ENCODE measurements around the gene LMF1. TPM values are rescaled to one million over a fixed set of nuclear protein-coding genes. Genes with fewer than 3 reads are reported as not detected.

The LMF1 gene
- total and polyA plus RNA-seq, 8 donors = 7.6 to 121 (median 15.8) TPM

DNA sequence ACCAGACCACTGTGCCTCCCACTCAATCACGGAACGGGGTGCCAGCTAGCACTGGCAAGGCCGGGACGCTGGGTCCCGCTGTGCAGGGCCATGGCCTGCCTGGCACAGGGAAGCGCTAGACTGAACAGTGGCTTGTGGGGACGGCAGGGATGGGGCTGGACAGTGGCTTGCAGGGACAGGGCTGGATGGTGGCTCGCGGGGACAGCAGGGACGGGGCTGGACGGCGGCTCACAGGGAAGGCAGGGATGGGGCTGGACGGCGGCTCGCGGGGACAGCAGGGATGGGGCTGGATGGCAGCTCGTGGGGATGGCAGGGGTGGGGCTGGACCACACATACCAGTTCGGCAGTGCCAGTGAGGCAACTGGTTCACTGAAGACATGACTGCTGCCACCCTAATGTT, 32.6 kb downstream of the LMF1 start:
- 84 to 94% (median 90%) methylated on average over 16 to 18 of the region's 18 CpGs for WGBS, 5 donors
- no peaks in the 10 kb centered on the region for H3K4me1 ChIP-seq
- no peaks in the 10 kb centered on the region for H3K27me3 ChIP-seq
- TF ChIP-seq, protein P1, sequence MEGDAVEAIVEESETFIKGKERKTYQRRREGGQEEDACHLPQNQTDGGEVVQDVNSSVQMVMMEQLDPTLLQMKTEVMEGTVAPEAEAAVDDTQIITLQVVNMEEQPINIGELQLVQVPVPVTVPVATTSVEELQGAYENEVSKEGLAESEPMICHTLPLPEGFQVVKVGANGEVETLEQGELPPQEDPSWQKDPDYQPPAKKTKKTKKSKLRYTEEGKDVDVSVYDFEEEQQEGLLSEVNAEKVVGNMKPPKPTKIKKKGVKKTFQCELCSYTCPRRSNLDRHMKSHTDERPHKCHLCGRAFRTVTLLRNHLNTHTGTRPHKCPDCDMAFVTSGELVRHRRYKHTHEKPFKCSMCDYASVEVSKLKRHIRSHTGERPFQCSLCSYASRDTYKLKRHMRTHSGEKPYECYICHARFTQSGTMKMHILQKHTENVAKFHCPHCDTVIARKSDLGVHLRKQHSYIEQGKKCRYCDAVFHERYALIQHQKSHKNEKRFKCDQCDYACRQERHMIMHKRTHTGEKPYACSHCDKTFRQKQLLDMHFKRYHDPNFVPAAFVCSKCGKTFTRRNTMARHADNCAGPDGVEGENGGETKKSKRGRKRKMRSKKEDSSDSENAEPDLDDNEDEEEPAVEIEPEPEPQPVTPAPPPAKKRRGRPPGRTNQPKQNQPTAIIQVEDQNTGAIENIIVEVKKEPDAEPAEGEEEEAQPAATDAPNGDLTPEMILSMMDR (IDR thresholded peaks at IDR 0.05) = no peak
- TF ChIP-seq POLR2AphosphoS5 (IDR thresholded peaks at IDR 0.05) (no peak), POLR2A (IDR thresholded peaks at IDR 0.05) (no peak), EP300 (IDR thresholded peaks at IDR 0.05) (no peak)
- no peak overlapping the region for H3K27ac ChIP-seq
- H3K9me3 ChIP-seq = peaks cover 0 to 22% (median 15%) of the 10 kb centered on the region in 4 donors
- H3K4me3 ChIP-seq = no peak overlapping the region
- intact Hi-C loops (cut with DNase I; ENCODE audit: low total_unique reads) = no loop called here
- peaks cover 0 to 75% (median 59%) of the 10 kb centered on the region in 4 donors for H3K36me3 ChIP-seq
- no peak for DNase-seq

DNA sequence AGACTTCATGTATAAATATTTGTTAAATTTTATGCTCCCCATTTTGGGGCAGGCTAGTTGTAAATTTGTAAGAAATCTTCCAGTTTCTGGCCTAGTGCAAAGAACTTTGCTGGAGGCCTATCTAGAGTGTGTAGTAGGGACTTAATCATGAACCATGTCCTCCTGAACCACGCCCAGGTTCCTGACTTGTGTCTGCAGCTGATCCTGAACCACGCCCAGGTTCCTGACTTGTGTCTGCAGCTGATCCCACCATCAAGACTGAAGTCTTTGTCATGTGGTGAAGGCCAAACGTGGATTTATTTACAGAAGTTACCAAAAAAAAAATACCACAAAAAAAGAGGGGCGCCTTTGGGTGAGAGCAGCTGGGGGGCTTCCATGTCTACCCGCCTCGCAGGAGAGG, 33.1 kb downstream of the LMF1 start:
- Histone ChIP-seq H3K27ac (no peak overlapping the region), H3K9me3 (peaks cover 0 to 18% (median 14%) of the 10 kb centered on the region in 4 donors), H3K4me1 (no peaks in the 10 kb centered on the region), H3K4me3 (no peak overlapping the region), H3K27me3 (no peaks in the 10 kb centered on the region), H3K36me3 (peaks cover 0 to 77% (median 62%) of the 10 kb centered on the region in 4 donors)
- DNase-seq = no peak
- 79 to 84% (median 81%) methylated on average over 4 to 6 of the region's 6 CpGs for WGBS, 5 donors
- intact Hi-C loops (cut with DNase I; ENCODE audit: low total_unique reads) = no loop called here
- TF ChIP-seq POLR2AphosphoS5 (IDR thresholded peaks at IDR 0.05) (no peak), EP300 (IDR thresholded peaks at IDR 0.05) (no peak)

DNA sequence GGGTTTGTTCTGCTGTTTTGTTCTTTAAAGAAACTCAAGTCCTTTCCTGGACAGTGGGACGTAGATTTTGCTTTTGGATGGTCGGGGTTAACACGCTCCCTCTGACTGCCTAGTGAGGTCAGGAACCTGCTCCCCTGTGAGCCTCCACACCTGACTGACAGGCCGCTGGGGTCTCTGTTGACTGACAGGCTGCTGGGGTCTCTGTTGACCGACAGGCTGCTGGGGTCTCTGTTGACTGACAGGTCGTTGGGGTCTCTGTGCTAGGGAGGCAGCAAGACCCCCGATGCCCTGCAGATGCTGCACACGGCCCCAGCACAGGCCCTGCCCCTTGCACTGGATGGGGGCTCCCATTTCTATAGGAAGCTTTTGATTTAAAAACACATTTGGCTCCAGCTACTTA, 33.5 kb downstream of the LMF1 start:
- no peak overlapping the region for H3K27ac ChIP-seq
- no peaks in the 10 kb centered on the region for H3K4me1 ChIP-seq
- TF ChIP-seq POLR2A (IDR thresholded peaks at IDR 0.05) = no peak
- TF ChIP-seq, protein P1 (IDR thresholded peaks at IDR 0.05) = no peak
- TF ChIP-seq EP300 (IDR thresholded peaks at IDR 0.05) = no peak
- TF ChIP-seq POLR2AphosphoS5 (IDR thresholded peaks at IDR 0.05) = no peak
- no peak for DNase-seq
- 59 to 88% (median 82%) methylated on average over 6 to 8 of the region's 8 CpGs for WGBS, 5 donors
- H3K36me3 ChIP-seq = peaks cover 0 to 77% (median 63%) of the 10 kb centered on the region in 4 donors
- H3K27me3 ChIP-seq = no peaks in the 10 kb centered on the region
- intact Hi-C loops (cut with DNase I; ENCODE audit: low total_unique reads) = no loop called here
- peaks cover 0 to 14% (median 10%) of the 10 kb centered on the region in 4 donors for H3K9me3 ChIP-seq
- no peak overlapping the region for H3K4me3 ChIP-seq

DNA sequence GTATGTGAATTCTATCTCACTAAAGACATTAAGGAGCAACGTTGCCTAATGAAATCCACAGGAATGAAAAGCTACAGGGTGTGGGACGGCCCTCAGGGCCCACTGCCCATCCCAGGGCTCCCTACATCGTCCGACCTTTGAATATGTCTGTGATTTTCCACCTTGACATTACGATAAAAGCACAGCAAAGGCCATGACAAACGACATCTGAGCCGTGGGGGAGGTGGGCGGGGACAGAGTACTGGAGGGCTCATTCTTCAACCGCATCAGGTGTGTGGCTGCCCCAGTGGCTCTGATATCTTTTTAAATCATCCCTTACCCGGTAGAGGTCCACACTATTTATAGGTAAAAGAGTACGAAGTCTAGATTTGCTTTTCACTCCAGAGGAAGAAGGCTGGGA, 35.1 kb downstream of the LMF1 start:
- intact Hi-C loops (cut with DNase I; ENCODE audit: low total_unique reads) = no loop called here
- no peak overlapping the region for H3K4me3 ChIP-seq
- no peak for DNase-seq

DNA sequence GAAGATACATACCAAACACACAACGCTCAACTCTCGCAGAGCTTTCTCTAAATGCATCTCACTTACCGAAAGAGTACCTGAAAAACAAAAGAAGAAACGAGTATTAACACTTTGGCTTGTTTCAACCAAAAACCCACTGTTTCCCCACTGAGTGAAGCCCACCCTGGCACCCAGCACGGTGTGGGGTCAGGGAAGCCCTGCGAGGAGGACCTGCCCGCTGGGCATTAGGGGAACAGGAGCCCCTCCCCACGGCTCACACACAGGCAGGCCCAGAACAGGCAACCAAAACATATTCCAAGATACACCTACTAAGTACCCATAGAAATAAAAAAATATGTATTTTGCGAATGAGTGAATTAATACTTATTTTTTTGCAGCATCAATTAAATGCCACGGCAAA, 36.6 kb downstream of the LMF1 start:
- intact Hi-C loops (cut with DNase I; ENCODE audit: low total_unique reads) = no loop called here
- no peaks in the 10 kb centered on the region for H3K4me1 ChIP-seq
- no peak for TF ChIP-seq POLR2AphosphoS5 (IDR thresholded peaks at IDR 0.05)
- TF ChIP-seq EP300 (IDR thresholded peaks at IDR 0.05) = no peak
- TF ChIP-seq POLR2A (IDR thresholded peaks at IDR 0.05) = no peak
- TF ChIP-seq, protein P1 (IDR thresholded peaks at IDR 0.05) = no peak
- no peaks in the 10 kb centered on the region for H3K27me3 ChIP-seq
- H3K9me3 ChIP-seq = no peaks in the 10 kb centered on the region
- no peak for DNase-seq
- H3K36me3 ChIP-seq = peaks cover 7 to 77% (median 72%) of the 10 kb centered on the region in 4 donors
- WGBS, 5 donors = 92 to 98% (median 95%) methylated on average over 10 of the region's 10 CpGs
- H3K4me3 ChIP-seq = no peak overlapping the region
- no peak overlapping the region for H3K27ac ChIP-seq

More for the DNA sequence above, 35.1 kb downstream of the LMF1 start:
- WGBS, 5 donors = 65 to 76% (median 76%) methylated on average over 11 of the region's 11 CpGs
- Histone ChIP-seq H3K9me3 (no peaks in the 10 kb centered on the region), H3K27me3 (no peaks in the 10 kb centered on the region), H3K27ac (no peak overlapping the region), H3K4me1 (no peaks in the 10 kb centered on the region), H3K36me3 (peaks cover 7 to 77% (median 69%) of the 10 kb centered on the region in 4 donors)
- TF ChIP-seq, protein P1 (IDR thresholded peaks at IDR 0.05) = no peak
- no peak for TF ChIP-seq EP300 (IDR thresholded peaks at IDR 0.05)
- TF ChIP-seq POLR2A (IDR thresholded peaks at IDR 0.05) = no peak
- TF ChIP-seq POLR2AphosphoS5 (IDR thresholded peaks at IDR 0.05) = no peak
